Activated T-cell treated with anti-CD3 and anti-CD28 coated beads, Interleukin-2, amount 50 U/mL, for 24 hours (primary cell): Measurements from ENCODE around the gene WDR19.

Source experiments
- DNase-seq: peaks from one replicate; pipeline ENCODE4 v3.0.0-alpha.2; 2020
- H3K27ac Mint-ChIP-seq: 2 replicates; pipeline ENCODE4 v1.8.0; 2020; ENCODE audit warnings: mild to moderate bottlenecking, mixed read lengths
- H3K27me3 Mint-ChIP-seq: 2 replicates; pipeline ENCODE4 v1.8.0; 2020; ENCODE audit warnings: mixed read lengths
- H3K36me3 Mint-ChIP-seq: 2 replicates; pipeline ENCODE4 v1.8.0; 2020; ENCODE audit warnings: low read depth, mixed read lengths
- H3K4me1 Mint-ChIP-seq: 2 replicates; pipeline ENCODE4 v1.8.0; 2020; ENCODE audit warnings: low read depth, mixed read lengths
- H3K4me3 Mint-ChIP-seq: 2 replicates; pipeline ENCODE4 v1.8.0; 2020; ENCODE audit warnings: mild to moderate bottlenecking, moderate library complexity, mixed read lengths
- H3K9me3 Mint-ChIP-seq: 2 replicates; pipeline ENCODE4 v1.8.0; 2020; ENCODE audit warnings: mixed read lengths

The WDR19 gene

GRCh38 chr4:39201963-39202362, 19.6 kb downstream of the WDR19 start:
- H3K36me3 Mint-ChIP-seq, result peaks cover 30% of the 10 kb centered on the region
- H3K27ac Mint-ChIP-seq, result no peak overlapping the region
- no peaks in the 10 kb centered on the region for H3K4me1 Mint-ChIP-seq
- no peaks in the 10 kb centered on the region for H3K27me3 Mint-ChIP-seq
- no peak for DNase-seq
- H3K4me3 Mint-ChIP-seq, result no peak overlapping the region
- H3K9me3 Mint-ChIP-seq, result no peaks in the 10 kb centered on the region

GRCh38 chr4:39204543-39204942, 22.2 kb downstream of the WDR19 start:
- Mint-ChIP-seq H3K36me3 (peaks cover 38% of the 10 kb centered on the region), H3K27me3 (no peaks in the 10 kb centered on the region), H3K9me3 (no peaks in the 10 kb centered on the region), H3K4me3 (no peak overlapping the region), H3K4me1 (no peaks in the 10 kb centered on the region), H3K27ac (no peak overlapping the region)
- DNase-seq, result no peak

DNA sequence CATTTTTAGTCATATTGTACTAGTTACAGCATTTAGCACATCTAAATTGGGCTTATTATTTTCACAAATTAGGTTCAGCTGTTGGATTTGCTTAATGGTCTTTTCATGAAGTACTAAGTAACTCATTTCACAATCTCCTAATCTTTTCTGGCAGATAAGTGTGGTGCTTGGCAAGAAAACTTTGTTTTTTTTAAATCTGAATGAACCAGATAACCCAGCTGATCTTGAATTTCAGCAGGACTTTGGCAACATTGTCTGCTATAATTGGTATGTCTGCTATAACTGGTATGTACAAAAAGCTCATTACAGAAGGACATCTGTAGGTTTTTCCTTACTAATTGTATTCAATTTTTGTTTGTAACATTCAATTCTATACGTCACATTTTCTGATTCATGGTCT, 22.7 kb downstream of the WDR19 start:
- DNase-seq, result no peak
- H3K27me3 Mint-ChIP-seq, result no peaks in the 10 kb centered on the region
- no peaks in the 10 kb centered on the region for H3K4me1 Mint-ChIP-seq
- H3K36me3 Mint-ChIP-seq, result peaks cover 40% of the 10 kb centered on the region
- no peak overlapping the region for H3K4me3 Mint-ChIP-seq
- H3K9me3 Mint-ChIP-seq, result no peaks in the 10 kb centered on the region
- no peak overlapping the region for H3K27ac Mint-ChIP-seq

GRCh38 chr4:39205476-39205875, 23.1 kb downstream of the WDR19 start:
- Mint-ChIP-seq H3K4me3 (no peak overlapping the region), H3K27ac (no peak overlapping the region), H3K27me3 (no peaks in the 10 kb centered on the region), H3K36me3 (peaks cover 40% of the 10 kb centered on the region), H3K4me1 (no peaks in the 10 kb centered on the region), H3K9me3 (no peaks in the 10 kb centered on the region)
- DNase-seq, result no peak

- H3K9me3 Mint-ChIP-seq, result no peaks in the 10 kb centered on the region
- H3K27me3 Mint-ChIP-seq, result no peaks in the 10 kb centered on the region
- no peak overlapping the region for H3K27ac Mint-ChIP-seq
- DNase-seq, result no peak
- no peak overlapping the region for H3K4me3 Mint-ChIP-seq
- H3K36me3 Mint-ChIP-seq, result peaks cover 9% of the 10 kb centered on the region
- no peaks in the 10 kb centered on the region for H3K4me1 Mint-ChIP-seq
These were observed 45.6 kb downstream of the WDR19 start for GRCh38 chr4:39227906-39228305.

DNA sequence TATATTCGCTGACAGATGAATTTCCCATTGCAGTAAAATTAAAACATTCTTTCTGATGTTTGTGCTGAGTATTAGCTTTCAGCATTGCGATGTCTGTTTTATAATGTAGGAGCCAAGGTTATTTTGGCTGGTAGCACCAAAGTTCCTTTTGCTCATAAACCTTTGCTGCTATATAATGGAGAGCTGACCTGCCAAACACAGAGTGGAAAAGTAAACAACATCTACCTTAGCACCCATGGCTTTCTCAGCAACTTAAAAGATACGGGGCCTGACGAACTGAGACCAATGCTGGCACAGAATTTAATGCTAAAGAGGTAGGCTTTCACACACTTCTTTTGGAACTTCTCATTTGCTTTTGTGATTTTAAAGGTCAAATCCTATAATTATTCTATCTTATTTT, 46.0 kb downstream of the WDR19 start:
- Mint-ChIP-seq H3K4me3 (no peak overlapping the region), H3K36me3 (peaks cover 13% of the 10 kb centered on the region), H3K27ac (no peak overlapping the region), H3K27me3 (no peaks in the 10 kb centered on the region), H3K4me1 (no peaks in the 10 kb centered on the region), H3K9me3 (no peaks in the 10 kb centered on the region)
- DNase-seq, result no peak

DNA sequence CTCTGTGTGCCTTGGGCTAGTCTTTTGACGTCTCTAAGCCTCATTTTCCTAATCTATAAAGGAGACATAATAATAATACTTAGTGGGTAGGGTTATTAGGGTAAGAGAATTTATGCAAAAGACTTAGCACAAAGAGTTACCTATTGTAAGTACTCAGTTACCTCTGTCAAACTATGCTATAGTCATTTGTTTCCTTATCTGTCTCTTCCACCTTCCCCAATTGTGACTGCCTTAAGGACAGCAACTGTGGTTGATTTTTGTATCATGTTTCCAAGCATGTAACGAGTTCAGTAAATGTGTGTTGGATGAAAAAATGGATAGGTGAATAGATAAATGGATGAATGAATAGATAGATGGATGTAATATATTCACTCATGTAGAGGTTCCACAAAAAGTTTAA, 48.1 kb downstream of the WDR19 start:
- Mint-ChIP-seq H3K27ac (no peak overlapping the region), H3K4me3 (no peak overlapping the region), H3K9me3 (no peaks in the 10 kb centered on the region), H3K36me3 (peaks cover 17% of the 10 kb centered on the region), H3K4me1 (no peaks in the 10 kb centered on the region), H3K27me3 (no peaks in the 10 kb centered on the region)
- no peak for DNase-seq

DNA sequence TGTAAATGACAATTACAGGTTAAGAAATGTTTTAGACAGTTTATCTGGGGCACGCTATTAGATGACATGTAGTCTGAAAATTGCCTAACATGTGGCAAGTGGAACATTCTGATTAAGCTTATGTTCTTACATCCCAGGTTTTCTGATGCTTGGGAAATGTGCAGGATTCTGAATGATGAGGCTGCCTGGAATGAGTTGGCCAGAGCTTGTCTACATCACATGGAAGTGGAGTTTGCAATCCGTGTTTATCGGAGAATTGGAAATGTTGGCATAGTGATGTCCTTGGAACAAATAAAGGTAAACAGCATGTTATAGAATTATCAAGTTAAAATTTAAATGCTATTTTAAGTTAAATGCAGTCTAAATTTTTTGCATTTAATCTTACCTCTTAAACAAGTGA, 49.3 kb downstream of the WDR19 start:
- no peak for DNase-seq
- no peaks in the 10 kb centered on the region for H3K9me3 Mint-ChIP-seq
- H3K36me3 Mint-ChIP-seq, result peaks cover 27% of the 10 kb centered on the region
- H3K4me3 Mint-ChIP-seq, result no peak overlapping the region
- H3K27ac Mint-ChIP-seq, result no peak overlapping the region
- no peaks in the 10 kb centered on the region for H3K27me3 Mint-ChIP-seq
- H3K4me1 Mint-ChIP-seq, result no peaks in the 10 kb centered on the region

DNA sequence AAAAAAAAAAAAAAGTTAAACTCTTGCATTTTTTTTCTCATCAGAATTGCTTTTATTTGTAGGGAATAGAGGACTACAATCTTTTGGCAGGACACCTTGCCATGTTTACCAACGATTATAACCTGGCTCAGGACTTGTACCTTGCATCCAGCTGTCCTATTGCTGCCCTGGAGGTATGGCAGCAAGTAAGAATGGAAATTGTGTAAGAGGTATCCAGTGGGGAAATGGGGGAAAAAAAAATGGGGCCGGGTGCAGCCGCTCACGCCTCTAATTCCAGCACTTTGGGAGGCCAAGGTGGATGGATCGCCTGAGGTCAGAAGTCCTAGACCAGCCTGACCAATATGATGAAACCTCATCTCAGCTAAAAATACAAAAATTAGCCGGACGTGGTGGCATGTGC, 49.8 kb downstream of the WDR19 start:
- no peak for DNase-seq
- Mint-ChIP-seq H3K9me3 (no peaks in the 10 kb centered on the region), H3K4me3 (no peak overlapping the region), H3K27me3 (no peaks in the 10 kb centered on the region), H3K36me3 (peaks cover 28% of the 10 kb centered on the region), H3K27ac (no peak overlapping the region), H3K4me1 (no peaks in the 10 kb centered on the region)

DNA sequence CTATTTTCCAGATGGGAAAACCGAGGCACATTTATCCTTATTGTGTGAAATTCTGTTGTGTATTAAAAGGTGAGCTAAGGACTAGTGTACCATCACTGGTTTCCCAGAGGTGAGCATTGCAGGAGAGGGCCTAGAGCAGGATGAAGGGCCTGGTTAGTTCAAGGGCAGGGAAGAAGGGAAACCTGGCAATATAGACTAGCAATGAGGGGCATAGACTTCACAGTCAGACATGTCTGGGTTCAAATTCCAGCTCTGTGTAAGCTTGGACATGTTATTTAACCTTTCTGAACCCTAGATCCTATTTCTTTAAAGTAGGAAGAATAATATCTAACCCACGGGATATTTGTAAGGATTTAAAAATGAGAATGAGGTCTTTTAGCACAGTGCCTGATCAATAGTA, 50.8 kb downstream of the WDR19 start:
- no peaks in the 10 kb centered on the region for H3K9me3 Mint-ChIP-seq
- no peak overlapping the region for H3K27ac Mint-ChIP-seq
- H3K36me3 Mint-ChIP-seq, result peaks cover 31% of the 10 kb centered on the region
- H3K4me1 Mint-ChIP-seq, result no peaks in the 10 kb centered on the region
- DNase-seq, result no peak
- H3K4me3 Mint-ChIP-seq, result no peak overlapping the region
- H3K27me3 Mint-ChIP-seq, result no peaks in the 10 kb centered on the region

DNA sequence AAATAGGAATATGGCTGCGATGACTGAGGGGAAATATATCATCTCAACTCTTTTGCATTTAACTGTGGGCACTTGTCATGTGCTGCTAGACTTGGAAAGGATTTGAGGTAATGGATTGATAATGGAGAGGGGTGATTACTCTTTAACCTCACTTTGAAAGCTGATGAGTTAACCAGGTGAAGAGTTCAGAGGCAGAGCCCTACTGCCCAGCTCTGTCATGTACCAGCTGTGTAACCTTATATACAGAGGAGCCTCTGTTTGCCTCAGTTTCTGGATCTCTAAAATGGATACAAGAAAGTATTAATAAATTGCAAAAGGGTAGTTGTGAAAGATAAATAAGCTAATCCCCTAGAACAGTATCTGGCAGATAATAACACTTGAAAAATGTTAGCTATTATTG, 51.5 kb downstream of the WDR19 start:
- Mint-ChIP-seq H3K4me3 (no peak overlapping the region), H3K9me3 (no peaks in the 10 kb centered on the region), H3K36me3 (peaks cover 31% of the 10 kb centered on the region), H3K27me3 (no peaks in the 10 kb centered on the region), H3K4me1 (no peaks in the 10 kb centered on the region), H3K27ac (no peak overlapping the region)
- DNase-seq, result no peak

- Mint-ChIP-seq H3K4me1 (no peaks in the 10 kb centered on the region), H3K36me3 (peaks cover 31% of the 10 kb centered on the region), H3K27ac (no peak overlapping the region), H3K4me3 (no peak overlapping the region), H3K27me3 (no peaks in the 10 kb centered on the region), H3K9me3 (no peaks in the 10 kb centered on the region)
- no peak for DNase-seq
These were observed 52.7 kb downstream of the WDR19 start for GRCh38 chr4:39235021-39235420.

DNA sequence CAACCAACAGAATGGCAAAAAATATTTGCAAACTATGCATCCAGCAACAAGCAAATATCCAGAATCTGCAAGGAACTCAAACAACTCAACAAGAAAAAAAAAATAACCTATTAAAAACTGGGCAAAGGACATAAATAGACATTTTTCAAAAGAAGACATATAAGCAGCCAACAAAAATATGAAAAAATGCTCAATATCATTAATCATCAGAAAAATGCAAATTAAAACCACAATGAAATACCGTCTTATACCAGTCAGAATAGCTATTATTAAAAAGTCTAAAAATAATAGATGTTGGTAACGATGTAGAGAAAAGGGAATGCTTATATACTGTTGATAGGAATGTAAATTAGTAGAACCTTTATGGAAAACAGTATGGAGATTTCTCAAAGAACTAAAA, 53.4 kb downstream of the WDR19 start:
- peaks cover 31% of the 10 kb centered on the region for H3K36me3 Mint-ChIP-seq
- no peak overlapping the region for H3K27ac Mint-ChIP-seq
- H3K27me3 Mint-ChIP-seq, result no peaks in the 10 kb centered on the region
- no peak overlapping the region for H3K4me3 Mint-ChIP-seq
- no peaks in the 10 kb centered on the region for H3K9me3 Mint-ChIP-seq
- H3K4me1 Mint-ChIP-seq, result no peaks in the 10 kb centered on the region
- no peak for DNase-seq

DNA sequence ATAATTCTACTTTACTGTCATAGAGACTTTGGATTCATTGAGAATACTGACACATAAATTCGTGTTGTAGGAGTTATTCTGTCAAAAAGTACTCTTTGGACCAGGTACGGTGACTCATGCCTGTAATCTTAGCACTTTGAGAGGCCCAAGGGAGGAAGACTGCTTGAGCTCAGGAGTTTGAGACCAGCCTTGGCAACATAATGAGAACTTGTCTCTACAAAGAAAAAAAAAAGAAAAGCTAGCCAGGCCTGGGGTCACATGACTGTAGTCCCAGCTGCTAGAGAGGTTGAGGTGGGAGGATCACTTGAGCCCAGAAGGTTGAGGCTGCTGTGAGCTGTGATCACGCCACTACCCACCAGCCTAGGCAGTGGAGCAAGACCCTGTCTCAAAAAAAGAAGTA, 54.9 kb downstream of the WDR19 start:
- H3K27me3 Mint-ChIP-seq, result no peaks in the 10 kb centered on the region
- no peaks in the 10 kb centered on the region for H3K4me1 Mint-ChIP-seq
- DNase-seq, result no peak
- no peaks in the 10 kb centered on the region for H3K9me3 Mint-ChIP-seq
- no peak overlapping the region for H3K27ac Mint-ChIP-seq
- no peak overlapping the region for H3K4me3 Mint-ChIP-seq
- peaks cover 34% of the 10 kb centered on the region for H3K36me3 Mint-ChIP-seq

DNA sequence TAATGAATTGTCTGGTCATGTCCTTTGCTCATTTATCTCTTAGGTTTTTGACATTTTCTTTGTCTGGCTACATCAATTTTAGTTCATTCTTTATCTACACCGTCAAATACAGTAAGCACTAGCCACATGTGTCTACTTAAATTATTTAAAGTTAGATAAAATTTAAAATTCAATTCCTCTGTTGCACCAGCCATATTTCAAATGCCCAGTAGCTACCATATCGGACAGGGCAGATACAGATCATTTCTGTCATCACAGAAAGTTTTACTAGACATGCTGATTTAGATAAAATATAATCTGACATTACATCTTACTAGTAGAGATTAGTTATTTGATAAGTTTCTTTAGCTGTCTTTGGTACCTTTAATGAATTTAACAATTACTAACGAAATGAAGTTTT, 61.1 kb downstream of the WDR19 start:
- H3K4me3 Mint-ChIP-seq, result no peak overlapping the region
- no peaks in the 10 kb centered on the region for H3K27me3 Mint-ChIP-seq
- peaks cover 33% of the 10 kb centered on the region for H3K36me3 Mint-ChIP-seq
- DNase-seq, result no peak
- no peak overlapping the region for H3K27ac Mint-ChIP-seq
- H3K9me3 Mint-ChIP-seq, result peaks cover 4% of the 10 kb centered on the region
- no peaks in the 10 kb centered on the region for H3K4me1 Mint-ChIP-seq

GRCh38 chr4:39255266-39255665, 72.9 kb downstream of the WDR19 start:
- DNase-seq, result no peak
- H3K4me1 Mint-ChIP-seq, result no peaks in the 10 kb centered on the region
- no peaks in the 10 kb centered on the region for H3K27me3 Mint-ChIP-seq
- H3K27ac Mint-ChIP-seq, result no peak overlapping the region
- peaks cover 26% of the 10 kb centered on the region for H3K36me3 Mint-ChIP-seq
- no peaks in the 10 kb centered on the region for H3K9me3 Mint-ChIP-seq
- no peak overlapping the region for H3K4me3 Mint-ChIP-seq
